ENCODE measurements around the gene KRTAP4-2.
"Not testable (repeated sequence)": the region's sequence is repeated elsewhere in the genome, so short reads cannot be mapped to it uniquely, and the experiment has no call there.

KRTAP4-2 gene

DNA sequence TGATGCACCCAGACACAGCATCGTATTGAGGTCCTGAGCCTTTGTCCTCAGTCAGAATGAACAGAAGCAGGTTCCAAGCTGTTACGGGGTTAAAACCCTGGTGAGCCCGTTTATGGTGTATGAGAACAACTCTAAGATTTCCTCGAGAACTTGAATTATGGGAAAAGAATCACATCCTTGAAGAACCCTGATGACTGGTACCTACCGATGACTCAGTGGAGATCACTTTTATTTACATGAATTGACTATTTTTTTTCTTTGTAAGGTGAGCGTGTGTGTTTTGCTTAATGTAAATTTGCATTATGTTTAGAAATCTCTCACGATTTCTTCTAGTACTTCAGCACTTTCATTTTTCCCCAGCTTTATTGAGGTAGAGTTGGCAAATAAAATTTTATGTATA is 14.2 kb downstream of the KRTAP4-2 start:
- ChIA-PET POLR2A (no interaction called here), CTCF (no interaction called here)
- TF ChIP-seq, protein P1, sequence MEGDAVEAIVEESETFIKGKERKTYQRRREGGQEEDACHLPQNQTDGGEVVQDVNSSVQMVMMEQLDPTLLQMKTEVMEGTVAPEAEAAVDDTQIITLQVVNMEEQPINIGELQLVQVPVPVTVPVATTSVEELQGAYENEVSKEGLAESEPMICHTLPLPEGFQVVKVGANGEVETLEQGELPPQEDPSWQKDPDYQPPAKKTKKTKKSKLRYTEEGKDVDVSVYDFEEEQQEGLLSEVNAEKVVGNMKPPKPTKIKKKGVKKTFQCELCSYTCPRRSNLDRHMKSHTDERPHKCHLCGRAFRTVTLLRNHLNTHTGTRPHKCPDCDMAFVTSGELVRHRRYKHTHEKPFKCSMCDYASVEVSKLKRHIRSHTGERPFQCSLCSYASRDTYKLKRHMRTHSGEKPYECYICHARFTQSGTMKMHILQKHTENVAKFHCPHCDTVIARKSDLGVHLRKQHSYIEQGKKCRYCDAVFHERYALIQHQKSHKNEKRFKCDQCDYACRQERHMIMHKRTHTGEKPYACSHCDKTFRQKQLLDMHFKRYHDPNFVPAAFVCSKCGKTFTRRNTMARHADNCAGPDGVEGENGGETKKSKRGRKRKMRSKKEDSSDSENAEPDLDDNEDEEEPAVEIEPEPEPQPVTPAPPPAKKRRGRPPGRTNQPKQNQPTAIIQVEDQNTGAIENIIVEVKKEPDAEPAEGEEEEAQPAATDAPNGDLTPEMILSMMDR (IDR thresholded peaks at IDR 0.05; ENCODE audit: control extremely low read depth, extremely low read depth, low read depth, missing control alignments): no peak
- no peak for DNase-seq (ENCODE audit: extremely low spot score)

DNA sequence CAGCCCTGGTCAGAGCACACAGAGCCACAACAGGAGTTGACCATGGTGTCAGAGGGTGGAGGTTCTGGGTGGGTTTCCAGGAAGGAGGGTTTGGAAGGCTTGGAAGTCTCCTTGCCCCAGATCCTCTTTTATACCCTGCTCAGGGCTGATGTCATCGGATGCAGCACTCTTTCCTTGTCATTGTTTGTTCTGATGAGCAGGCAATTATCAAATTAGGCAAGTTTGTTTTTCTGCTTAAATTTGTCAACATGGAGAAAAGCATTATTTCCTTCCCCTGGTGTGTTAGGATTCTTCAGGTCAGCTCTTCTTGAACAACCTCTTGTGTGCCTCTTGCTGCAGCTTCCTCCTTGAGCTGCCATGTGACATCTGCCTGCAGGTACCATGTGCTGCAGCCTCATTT is 17.4 kb downstream of the KRTAP4-2 start, which contains the start of gene KRTAP4-4:
Gene KRTAP4-4 (minus strand): TSS at position 101 of the 400 bp plus-strand sequence. CDS start 57 bp downstream, at position 44.
- ChIA-PET POLR2A (no interaction called here), CTCF (no interaction called here)
- no peak for DNase-seq (ENCODE audit: extremely low spot score)
- TF ChIP-seq, protein P1 (IDR thresholded peaks at IDR 0.05; ENCODE audit: control extremely low read depth, extremely low read depth, low read depth, missing control alignments): no peak

DNA sequence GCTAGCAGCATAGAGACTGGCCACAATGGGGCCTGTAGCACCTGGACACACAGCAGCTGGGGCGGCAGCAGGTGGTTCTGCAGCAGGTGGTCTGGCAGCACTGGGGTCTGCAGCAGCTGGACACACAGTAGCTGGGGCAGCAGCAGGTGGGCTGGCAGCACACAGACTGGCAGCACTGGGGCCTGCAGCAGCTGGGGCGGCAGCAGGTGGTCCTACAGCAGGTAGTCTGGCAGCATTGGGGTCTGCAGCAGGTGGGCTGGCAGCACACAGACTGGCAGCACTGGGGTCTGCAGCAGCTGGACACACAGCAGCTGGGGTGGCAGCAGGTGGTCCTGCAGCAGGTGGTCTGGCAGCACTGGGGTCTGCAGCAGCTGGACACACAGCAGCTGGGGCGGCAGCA is 17.8 kb downstream of the KRTAP4-2 start:
- CTCF ChIA-PET; POLR2A ChIA-PET; DNase-seq (ENCODE audit: extremely low spot score): not testable (repeated sequence)

DNA sequence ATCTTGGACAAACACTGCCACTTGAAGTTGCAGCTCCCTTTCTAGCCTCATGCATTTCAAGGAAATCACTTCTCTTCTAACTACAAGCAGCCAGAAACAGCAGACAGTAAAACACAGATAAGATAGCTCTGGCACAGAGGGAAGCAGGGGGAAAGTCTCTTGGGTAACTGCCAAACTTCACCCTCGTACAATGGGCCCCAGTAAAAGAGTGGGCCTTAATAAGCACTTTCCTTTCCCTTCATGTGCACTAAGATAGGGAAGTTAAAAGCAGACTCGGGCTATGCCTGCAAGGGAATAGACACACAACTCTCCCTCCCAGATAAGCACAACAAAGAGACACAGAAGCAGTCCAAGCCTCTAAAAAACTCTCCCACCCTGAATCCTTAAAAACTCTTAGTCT is 24.2 kb downstream of the KRTAP4-2 start:
- no peak for DNase-seq (ENCODE audit: extremely low spot score)
- TF ChIP-seq, protein P1 (IDR thresholded peaks at IDR 0.05; ENCODE audit: control extremely low read depth, extremely low read depth, low read depth, missing control alignments): no peak
- POLR2A ChIA-PET: no interaction called here
- CTCF ChIA-PET: no interaction called here

DNA sequence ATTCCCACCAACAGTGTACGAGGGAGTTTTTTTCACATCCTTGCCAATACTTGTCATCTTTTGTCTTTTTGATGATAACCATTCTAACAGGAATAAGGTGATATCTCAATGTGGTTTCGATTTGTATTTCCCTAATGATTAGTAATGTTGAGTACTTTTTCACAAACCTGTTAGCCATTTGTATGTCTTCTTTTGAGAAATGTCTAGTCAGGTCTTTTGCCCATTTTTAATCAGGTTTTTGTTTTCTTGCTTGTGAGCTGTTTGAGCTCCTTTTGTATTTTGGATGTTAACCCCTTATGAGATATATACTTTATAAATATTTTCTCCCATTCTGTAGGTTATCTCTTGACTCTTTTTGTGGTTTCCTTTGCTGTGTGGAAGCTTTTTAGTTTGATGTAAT is 26.5 kb downstream of the KRTAP4-2 start:
- TF ChIP-seq, protein P1 (IDR thresholded peaks at IDR 0.05; ENCODE audit: control extremely low read depth, extremely low read depth, low read depth, missing control alignments): no peak
- ChIA-PET CTCF (no interaction called here), POLR2A (no interaction called here)
- no peak for DNase-seq (ENCODE audit: extremely low spot score)

DNA sequence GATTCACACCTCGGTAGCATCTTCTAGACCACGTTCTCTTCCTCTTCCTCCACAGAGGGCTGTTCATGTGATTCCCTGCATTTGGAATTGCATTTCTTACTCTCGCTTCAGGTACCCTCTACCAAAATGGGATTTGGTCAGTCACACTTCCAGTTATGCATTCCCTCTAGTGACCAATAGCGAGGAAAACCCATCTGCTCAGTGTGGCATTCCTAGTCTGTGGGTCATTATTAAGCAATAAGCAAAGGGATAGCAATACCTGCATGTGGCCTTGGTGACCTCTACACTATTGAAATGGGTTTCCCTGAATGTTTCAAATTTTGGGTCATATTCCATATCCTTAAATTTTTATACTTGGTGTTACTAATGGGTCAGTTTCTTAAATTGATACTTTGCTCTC is 28.0 kb downstream of the KRTAP4-2 start:
- DNase-seq (ENCODE audit: extremely low spot score): no peak
- TF ChIP-seq, protein P1 (IDR thresholded peaks at IDR 0.05; ENCODE audit: control extremely low read depth, extremely low read depth, low read depth, missing control alignments): no peak
- CTCF ChIA-PET: no interaction called here
- POLR2A ChIA-PET: no interaction called here

DNA sequence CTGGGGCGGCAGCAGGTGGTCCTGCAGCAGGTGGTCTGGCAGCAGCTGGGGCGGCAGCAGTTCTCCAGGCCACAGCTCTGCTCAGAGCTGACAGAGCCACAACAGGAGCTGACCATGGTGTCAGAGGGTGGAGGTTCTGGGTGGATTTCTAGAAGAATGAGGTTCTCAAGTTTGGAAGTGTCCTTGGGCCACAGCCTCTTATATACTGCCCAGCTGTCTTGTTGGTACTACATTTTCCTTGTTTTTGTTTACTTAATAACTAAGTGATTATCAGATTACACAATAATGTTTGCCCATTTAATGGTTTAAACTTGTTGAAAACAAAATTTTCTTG is 28.4 kb downstream of the KRTAP4-2 start, which contains the start of gene KRTAP4-5:
Gene KRTAP4-5 (minus strand): TSS at position 174 of the 334 bp plus-strand sequence. CDS start 58 bp downstream, at position 116.
- ChIA-PET CTCF (no interaction called here), POLR2A (interaction anchor here (0.6 kb wide), 1 partner anchor 251 kb away, joined by 6 read pairs; no protein-coding TSS in a partner anchor)
- no peak for DNase-seq (ENCODE audit: extremely low spot score)
- TF ChIP-seq, protein P1 (IDR thresholded peaks at IDR 0.05; ENCODE audit: control extremely low read depth, extremely low read depth, low read depth, missing control alignments): no peak

DNA sequence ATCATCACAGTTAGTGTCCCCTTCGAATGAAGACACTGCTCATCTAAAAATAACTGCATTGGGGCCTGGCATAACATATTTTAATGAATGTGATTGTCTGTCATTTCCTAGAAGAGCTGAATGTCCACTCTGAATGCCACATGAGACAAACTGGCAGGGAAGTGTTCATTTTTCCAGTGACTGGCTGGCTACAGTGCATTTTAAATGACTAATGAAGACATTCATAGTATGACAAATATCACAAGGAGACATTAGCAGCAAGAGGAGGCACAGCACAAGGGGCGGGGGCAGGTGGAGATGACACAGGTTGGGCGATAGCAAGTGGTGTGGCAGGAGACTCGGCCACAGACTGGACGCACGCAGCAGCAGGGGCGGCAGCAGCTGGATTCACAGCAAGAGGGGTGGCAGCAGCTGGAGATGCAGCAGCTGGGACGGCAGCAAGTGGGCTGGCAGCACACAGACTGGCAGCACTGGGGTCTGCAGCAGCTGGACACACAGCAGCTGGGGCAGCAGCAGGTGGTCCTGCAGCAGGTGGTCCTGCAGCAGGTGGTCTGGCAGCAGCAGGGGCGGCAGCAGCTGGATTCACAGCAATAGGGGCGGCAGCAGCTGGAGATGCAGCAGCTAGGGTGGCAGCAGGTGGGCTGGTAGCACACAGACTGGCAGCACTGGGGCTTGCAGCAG is 28.9 kb downstream of the KRTAP4-2 start:
- POLR2A ChIA-PET: interaction anchor here (0.6 kb wide), 1 partner anchor 250 kb away, joined by 6 read pairs; no protein-coding TSS in a partner anchor
- CTCF ChIA-PET; DNase-seq (ENCODE audit: extremely low spot score): not testable (repeated sequence)

Data from GM10248 (cell line).